K562 (cell line): ENCODE measurements around the gene THEM5.

Experiments used
- CC2D1A ChIP-seq: fragments of 450-650 bp; IDR thresholded peaks from 2 replicates; pipeline ENCODE4 v1.6.1; 2017; ENCODE audit warnings: mild to moderate bottlenecking
- CEBPB ChIP-seq: fragments of 450-650 bp; IDR thresholded peaks from 2 replicates; pipeline ENCODE4 v1.6.1; 2016; ENCODE audit warnings: missing genetic modification characterization, missing compliant biosample characterization
- CREM ChIP-seq: IDR thresholded peaks from 2 replicates; pipeline ENCODE4 v1.6.1; 2014; ENCODE audit warnings: antibody characterized with exemption, low read depth
- NBN ChIP-seq: fragments of 450-650 bp; IDR thresholded peaks from 2 replicates; pipeline ENCODE4 v1.6.1; 2016; ENCODE audit warnings: low read depth, mild to moderate bottlenecking
- SFPQ ChIP-seq: fragments of 200-400 bp; formaldehyde crosslinking; IDR thresholded peaks from 2 replicates; pipeline ENCODE4 v1.6.1; 2017; ENCODE audit warnings: mild to moderate bottlenecking, low read depth, low read length, moderate library complexity
- STAT5A ChIP-seq: IDR thresholded peaks from 2 replicates; pipeline ENCODE4 v1.6.1; 2012; ENCODE audit warnings: low read length, inconsistent platforms, borderline replicate concordance
- USF2 ChIP-seq: sonication (generic); formaldehyde crosslinking; IDR thresholded peaks from 2 replicates; pipeline ENCODE4 v1.5.0; 2020; ENCODE audit warnings: missing genetic modification reagents
- VEZF1 ChIP-seq: fragments of 200-800 bp; sonication (Bioruptor generic); IDR thresholded peaks from 2 replicates; pipeline ENCODE4 v1.6.1; 2017; ENCODE audit warnings: missing genetic modification characterization, missing compliant biosample characterization
- ZBTB12 ChIP-seq: fragments of 250-450 bp; sonication (Bioruptor Pico); IDR thresholded peaks from 2 replicates; pipeline ENCODE4 v1.4.0; 2020
- ZBTB7A ChIP-seq: IDR thresholded peaks from 2 replicates; pipeline ENCODE4 v1.6.1; 2011; ENCODE audit warnings: low read depth, mild to moderate bottlenecking, low read length, moderate library complexity, borderline replicate concordance; ENCODE audit not compliant: control insufficient read depth
- ZFX ChIP-seq: sonication (generic); formaldehyde crosslinking; IDR thresholded peaks from 2 replicates; pipeline ENCODE4 v1.8.0; 2022; ENCODE audit warnings: mild to moderate bottlenecking, missing genetic modification reagents, moderate library complexity
- ZNF263 ChIP-seq: sonication (generic); formaldehyde crosslinking; IDR thresholded peaks from 2 replicates; pipeline ENCODE4 v1.8.0; 2022; ENCODE audit warnings: mild to moderate bottlenecking, missing genetic modification reagents, borderline replicate concordance
- TF ChIP-seq, protein P1 (sequence below), 3 experiments: IDR thresholded peaks in 2 of 3; conservative IDR thresholded peaks in 1 of 3; 2 replicates each; pipeline ENCODE4 v1.5.1; 2011 to 2012; ENCODE audit warnings: low read length in 3 of 3, mild to moderate bottlenecking in 3 of 3, control low read depth in 2 of 3, improper control_type of control experiment in 1 of 3, inconsistent platforms in 1 of 3, low read depth in 1 of 3, mixed read lengths in 1 of 3, moderate library complexity in 1 of 3; ENCODE audit not compliant: insufficient read depth in 2 of 3

GRCh38 chr1:151885479-151885878, 32.0 kb upstream of the THEM5 start:
- TF ChIP-seq, protein P1, sequence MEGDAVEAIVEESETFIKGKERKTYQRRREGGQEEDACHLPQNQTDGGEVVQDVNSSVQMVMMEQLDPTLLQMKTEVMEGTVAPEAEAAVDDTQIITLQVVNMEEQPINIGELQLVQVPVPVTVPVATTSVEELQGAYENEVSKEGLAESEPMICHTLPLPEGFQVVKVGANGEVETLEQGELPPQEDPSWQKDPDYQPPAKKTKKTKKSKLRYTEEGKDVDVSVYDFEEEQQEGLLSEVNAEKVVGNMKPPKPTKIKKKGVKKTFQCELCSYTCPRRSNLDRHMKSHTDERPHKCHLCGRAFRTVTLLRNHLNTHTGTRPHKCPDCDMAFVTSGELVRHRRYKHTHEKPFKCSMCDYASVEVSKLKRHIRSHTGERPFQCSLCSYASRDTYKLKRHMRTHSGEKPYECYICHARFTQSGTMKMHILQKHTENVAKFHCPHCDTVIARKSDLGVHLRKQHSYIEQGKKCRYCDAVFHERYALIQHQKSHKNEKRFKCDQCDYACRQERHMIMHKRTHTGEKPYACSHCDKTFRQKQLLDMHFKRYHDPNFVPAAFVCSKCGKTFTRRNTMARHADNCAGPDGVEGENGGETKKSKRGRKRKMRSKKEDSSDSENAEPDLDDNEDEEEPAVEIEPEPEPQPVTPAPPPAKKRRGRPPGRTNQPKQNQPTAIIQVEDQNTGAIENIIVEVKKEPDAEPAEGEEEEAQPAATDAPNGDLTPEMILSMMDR (IDR thresholded peaks at IDR 0.05 in 2 of 3, conservative IDR thresholded peaks at IDR 0.05 in 1 of 3; ENCODE audit: insufficient read depth in 2 of 3, low read depth in 1 of 3, low read length in 3 of 3), result no peak
- TF ChIP-seq ZBTB7A (no peak), SFPQ (no peak), CC2D1A (no peak), USF2 (CRISPR knock-in tag) (no peak), CREM (no peak), CEBPB (tag) (no peak), NBN (no peak), ZNF263 (CRISPR knock-in tag) (no peak), ZFX (no peak), STAT5A (no peak), ZBTB12 (no peak), VEZF1 (CRISPR knock-in tag) (no peak)
